HFF-Myc (cell line): ENCODE data around the gene ST3GAL2.
A peak's percentile ranks its signal among the peaks of the same experiment; 100 is the strongest.
"Not testable (repeated sequence)": the region's sequence is repeated elsewhere in the genome, so short reads cannot be mapped to it uniquely, and the experiment has no call there.

ENCODE experiments used
- DNase-seq: peaks from one replicate; pipeline ENCODE4 v3.0.0-alpha.2; 2011; ENCODE audit warnings: low read depth; ENCODE audit errors: extremely low read depth
- H3K4me3 ChIP-seq: replicated peaks from 2 replicates; pipeline ENCODE4 v1.5.1; 2011; ENCODE audit warnings: low read depth, mild to moderate bottlenecking, control low read depth, low read length
- CTCF ChIP-seq: IDR thresholded peaks from 2 replicates; pipeline ENCODE4 v1.5.1; 2012; ENCODE audit warnings: mild to moderate bottlenecking, low read depth, low read length, control low read depth; ENCODE audit errors: missing control alignments

Gene ST3GAL2

GRCh38 chr16:70391881-70392481, 46.9 kb downstream of the ST3GAL2 start:
- no peak for TF ChIP-seq CTCF
- no peak overlapping the region for H3K4me3 ChIP-seq
- peak; percentile 70 for DNase-seq

GRCh38 chr16:70391446-70391845, 47.5 kb downstream of the ST3GAL2 start:
- TF ChIP-seq CTCF: no peak
- H3K4me3 ChIP-seq: no peak overlapping the region
- DNase-seq: no peak

GRCh38 chr16:70390774-70391173, 48.1 kb downstream of the ST3GAL2 start:
- TF ChIP-seq CTCF: no peak
- H3K4me3 ChIP-seq: no peak overlapping the region
- DNase-seq: no peak

- DNase-seq: no peak
- H3K4me3 ChIP-seq: no peak overlapping the region
- TF ChIP-seq CTCF: no peak
Measured at GRCh38 chr16:70388006-70388680, 50.8 kb downstream of the ST3GAL2 start.

GRCh38 chr16:70386289-70386986, 52.5 kb downstream of the ST3GAL2 start:
- H3K4me3 ChIP-seq, DNase-seq: not testable (repeated sequence)

GRCh38 chr16:70383421-70383960, 55.4 kb downstream of the ST3GAL2 start:
- no peak for DNase-seq
- no peak overlapping the region for H3K4me3 ChIP-seq
- TF ChIP-seq CTCF: no peak
